HCT116 (cell line): ENCODE measurements around the gene BDH1. TPM values are rescaled to one million over a fixed set of nuclear protein-coding genes. Genes with fewer than 3 reads are reported as not detected.

ENCODE experiments used
- ATAC-seq: fragments of 200-7000 bp; cut with Tn5 transposase; 2 replicates; pipeline ENCODE4 v1.9.1; 2020; ENCODE audit warnings: mild to moderate bottlenecking, moderate library complexity
- BruUV-seq: library from RNA; stranded (reverse); fragments of 400-500 nt; replicated peaks from 2 replicates; lab custom pipeline; 2021; lab: Mats Ljungman, UMichigan
- CTCF ChIA-PET: fragments of 300-600 bp; sonication (Branson Sonifier 250); formaldehyde crosslinking; loops from one replicate; lab custom pipeline; 2021; ENCODE audit warnings: antibody characterized with exemption; lab: Charles Lee
- POLR2A ChIA-PET: fragments of 300-600, 350-600 bp; sonication (Branson Sonifier 250); formaldehyde crosslinking; loops from one replicate; lab custom pipeline; 2021; ENCODE audit warnings: antibody characterized with exemption; lab: Charles Lee
- RAD21 ChIA-PET, 2 experiments: fragments of 300-600 bp; sonication (Branson Sonifier 250); formaldehyde crosslinking; loops; one replicate each; lab custom pipeline; 2023; ENCODE audit warnings: low total read pairs in 2 of 2; ENCODE audit not compliant: uncharacterized antibody in 2 of 2, unreplicated experiment in 2 of 2, low non-redundant PET in 1 of 2; lab: Charles Lee
- DNase-seq: peaks from one replicate; pipeline ENCODE4 v3.0.0-alpha.2; 2010; ENCODE audit warnings: low read depth, low spot score
- H2AFZ ChIP-seq: fragments of 200-600 bp; shearing (Covaris generic), sonication (generic); 2 replicates; pipeline ENCODE4 v1.6.1; 2017; ENCODE audit warnings: low read depth, mixed run types, mixed read lengths, antibody characterized with exemption, low read length; ENCODE audit not compliant: poor library complexity, severe bottlenecking
- H3K27ac ChIP-seq: 2 replicates; pipeline ENCODE4 v1.5.1; 2012; ENCODE audit warnings: low read depth, low read length
- H3K27me3 ChIP-seq: fragments of 200-600 bp; sonication (generic); 2 replicates; pipeline ENCODE4 v1.6.1; 2016; ENCODE audit warnings: mixed run types, low read length, mixed read lengths; ENCODE audit not compliant: insufficient read depth
- H3K36me3 ChIP-seq, 2 experiments: fragments of 200-500 bp in 1 of 2; fragments of 200-600 bp in 1 of 2; sonication (Bioruptor generic) in 1 of 2; sonication (generic) in 1 of 2; 2 replicates each; pipeline versions ENCODE4 v1.5.1 to v1.6.1; 2014 to 2016; ENCODE audit warnings: low read length in 2 of 2, inconsistent platforms in 1 of 2, mixed read lengths in 1 of 2, mixed run types in 1 of 2; ENCODE audit not compliant: insufficient read depth in 2 of 2, control insufficient read depth in 1 of 2
- H3K4me1 ChIP-seq, 2 experiments: fragments of 200-600 bp in 1 of 2; sonication (generic) in 1 of 2; 2 replicates each; pipeline versions ENCODE4 v1.5.1 to v1.6.1; 2012 to 2017; ENCODE audit warnings: low read length in 2 of 2, inconsistent platforms in 1 of 2, mild to moderate bottlenecking in 1 of 2, mixed read lengths in 1 of 2, mixed run types in 1 of 2, moderate library complexity in 1 of 2; ENCODE audit not compliant: insufficient read depth in 2 of 2, control insufficient read depth in 1 of 2
- H3K4me2 ChIP-seq: fragments of 200-600 bp; sonication (generic); 2 replicates; pipeline ENCODE4 v1.6.1; 2017; ENCODE audit warnings: mixed run types, low read length, mixed read lengths
- H3K4me3 ChIP-seq, 2 experiments: fragments of 200-600 bp in 1 of 2; sonication (generic) in 1 of 2; replicated peaks in 1 of 2; 2 replicates each; pipeline ENCODE4 v1.5.1; 2011 to 2016; ENCODE audit warnings: low read length in 2 of 2, control low read depth in 1 of 2, low read depth in 1 of 2, mild to moderate bottlenecking in 1 of 2, mixed read lengths in 1 of 2, mixed run types in 1 of 2
- H3K79me2 ChIP-seq: fragments of 200-600 bp; sonication (generic); 2 replicates; pipeline ENCODE4 v1.6.1; 2017; ENCODE audit warnings: mild to moderate bottlenecking, mixed run types, low read length, moderate library complexity, mixed read lengths; ENCODE audit not compliant: insufficient read depth
- H3K9ac ChIP-seq: fragments of 200-600 bp; sonication (generic); 2 replicates; pipeline ENCODE4 v1.6.1; 2016; ENCODE audit warnings: low read length, mixed read lengths
- H3K9me2 ChIP-seq: fragments of 200-600 bp; sonication (generic), shearing (Covaris generic); 2 replicates; pipeline ENCODE4 v1.6.1; 2017; ENCODE audit warnings: mixed run types, mild to moderate bottlenecking, moderate library complexity; ENCODE audit not compliant: insufficient read depth
- H3K9me3 ChIP-seq, 2 experiments: fragments of 200-500 bp in 1 of 2; fragments of 200-600 bp in 1 of 2; sonication (Bioruptor generic) in 1 of 2; sonication (generic) in 1 of 2; 2 replicates each; pipeline ENCODE4 v1.6.1; 2014 to 2017; ENCODE audit warnings: low read length in 2 of 2, mixed read lengths in 2 of 2, inconsistent platforms in 1 of 2, low read depth in 1 of 2, mild to moderate bottlenecking in 1 of 2, mixed run types in 1 of 2, moderate library complexity in 1 of 2; ENCODE audit not compliant: control insufficient read depth in 1 of 2, insufficient read depth in 1 of 2
- H4K20me1 ChIP-seq: fragments of 200-600 bp; sonication (generic), shearing (Covaris generic); 2 replicates; pipeline ENCODE4 v1.6.1; 2017; ENCODE audit warnings: mixed run types, mild to moderate bottlenecking, moderate library complexity; ENCODE audit not compliant: insufficient read depth
- CBX3 ChIP-seq: IDR thresholded peaks from 2 replicates; pipeline ENCODE4 v1.6.1; 2012; ENCODE audit warnings: low read depth
- EGR1 ChIP-seq: IDR thresholded peaks from 2 replicates; pipeline ENCODE4 v1.6.1; 2012; ENCODE audit warnings: low read depth
- EZH2 ChIP-seq: fragments of 200-600 bp; sonication (generic); IDR thresholded peaks from 2 replicates; pipeline ENCODE4 v1.6.1; 2017; ENCODE audit warnings: antibody characterized with exemption, mixed run types
- JUND ChIP-seq: IDR thresholded peaks from 2 replicates; pipeline ENCODE4 v1.6.1; 2012
- MAX ChIP-seq: IDR thresholded peaks from 2 replicates; pipeline ENCODE4 v1.6.1; 2012
- POLR2AphosphoS5 ChIP-seq: IDR thresholded peaks from 2 replicates; pipeline ENCODE4 v1.6.1; 2011; ENCODE audit warnings: mild to moderate bottlenecking, low read depth, low read length, moderate library complexity
- RAD21 ChIP-seq: IDR thresholded peaks from 2 replicates; pipeline ENCODE4 v1.6.1; 2012; ENCODE audit warnings: low read depth, mild to moderate bottlenecking
- SIN3A ChIP-seq: IDR thresholded peaks from 2 replicates; pipeline ENCODE4 v1.6.1; 2012; ENCODE audit warnings: low read depth
- SP1 ChIP-seq: IDR thresholded peaks from 2 replicates; pipeline ENCODE4 v1.6.1; 2012; ENCODE audit warnings: low read depth
- SRF ChIP-seq: IDR thresholded peaks from 2 replicates; pipeline ENCODE4 v1.6.1; 2012; ENCODE audit warnings: low read depth
- TCF7L2 ChIP-seq: IDR thresholded peaks from 2 replicates; pipeline ENCODE4 v1.7.0; 2011; ENCODE audit warnings: borderline replicate concordance, inconsistent platforms; ENCODE audit not compliant: insufficient read depth, insufficient read length; ENCODE audit errors: extremely low read depth
- YY1 ChIP-seq: IDR thresholded peaks from 2 replicates; pipeline ENCODE4 v1.6.1; 2011; ENCODE audit warnings: low read length, low read depth, moderate library complexity, mild to moderate bottlenecking; ENCODE audit not compliant: insufficient replicate concordance; ENCODE audit errors: extremely low read depth
- intact Hi-C: fragments of 100-400 bp; cut with micrococcal nuclease; formaldehyde crosslinking; loops from 2 replicates; pipeline ENCODE4 v1.10.0; 2022
- total RNA-seq: library from RNA; stranded (reverse); gene quantifications from one replicate; pipeline ENCODE4 v1.2.1, GENCODE V29; 2021; ENCODE audit not compliant: unreplicated experiment
- TF ChIP-seq, protein P1 (sequence below), 3 experiments: fragments of 200-600 bp in 1 of 3; sonication (generic) in 1 of 3; IDR thresholded peaks in 2 of 3; conservative IDR thresholded peaks in 1 of 3; 2 replicates each; pipeline ENCODE4 v1.5.1; 2012 to 2017; ENCODE audit warnings: low read depth in 2 of 3, low read length in 2 of 3, antibody characterized with exemption in 1 of 3, borderline replicate concordance in 1 of 3, control low read depth in 1 of 3, mild to moderate bottlenecking in 1 of 3, mixed read lengths in 1 of 3, mixed run types in 1 of 3, moderate library complexity in 1 of 3; ENCODE audit not compliant: insufficient read depth in 1 of 3
- TF ChIP-seq, protein P2 (sequence below): IDR thresholded peaks from 2 replicates; pipeline ENCODE4 v1.6.1; 2011; ENCODE audit warnings: mild to moderate bottlenecking, low read length, moderate library complexity; ENCODE audit not compliant: insufficient replicate concordance; ENCODE audit errors: extremely low read depth

BDH1 gene
- total RNA-seq, 1 experiment from 2014 or later: 26.6 TPM

DNA sequence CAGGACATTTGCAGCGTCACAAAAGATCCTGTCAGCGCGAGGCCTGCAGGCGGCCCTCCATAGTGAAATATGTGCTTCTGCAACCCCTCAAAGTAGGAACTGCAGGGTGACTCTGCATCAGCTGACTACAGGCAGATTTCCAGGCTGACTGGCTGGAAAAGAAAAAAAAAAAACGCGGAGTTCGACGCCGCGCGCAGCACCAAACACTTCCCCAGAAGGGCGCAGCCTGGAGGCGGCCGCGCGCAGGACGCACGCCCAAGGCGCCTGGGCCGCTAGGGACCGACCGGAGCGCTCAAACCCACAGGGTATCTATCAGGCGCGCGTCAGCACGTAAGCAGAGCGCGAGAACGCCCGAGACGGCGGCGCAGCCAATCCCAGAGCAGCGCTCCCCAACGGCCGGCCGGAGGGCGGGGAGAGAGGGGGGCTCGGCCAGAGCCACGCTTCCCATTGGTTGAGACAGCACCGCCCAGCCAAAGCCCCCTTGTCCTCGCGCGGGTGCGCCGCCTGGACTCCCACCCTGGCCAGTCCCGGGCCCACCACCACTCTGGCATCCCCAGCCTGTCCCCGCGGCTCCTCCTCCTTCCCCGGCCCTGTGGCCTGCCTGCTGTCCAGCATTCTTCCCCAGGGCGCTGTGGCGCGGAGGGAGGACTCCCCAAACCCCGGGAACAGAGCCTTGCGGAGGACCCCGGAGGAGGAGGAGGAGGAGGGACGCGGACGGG is 1.0 kb downstream of the BDH1 start:
- peak overlapping the region; percentile 81 to 87 for H3K4me3 ChIP-seq
- H3K79me2 ChIP-seq: peaks cover 20% of the 10 kb centered on the region
- no peaks in the 10 kb centered on the region for H3K27me3 ChIP-seq
- H4K20me1 ChIP-seq: no peaks in the 10 kb centered on the region
- peak overlapping the region; percentile 80 for H3K27ac ChIP-seq
- TF ChIP-seq EGR1: no peak
- TF ChIP-seq, protein P1, sequence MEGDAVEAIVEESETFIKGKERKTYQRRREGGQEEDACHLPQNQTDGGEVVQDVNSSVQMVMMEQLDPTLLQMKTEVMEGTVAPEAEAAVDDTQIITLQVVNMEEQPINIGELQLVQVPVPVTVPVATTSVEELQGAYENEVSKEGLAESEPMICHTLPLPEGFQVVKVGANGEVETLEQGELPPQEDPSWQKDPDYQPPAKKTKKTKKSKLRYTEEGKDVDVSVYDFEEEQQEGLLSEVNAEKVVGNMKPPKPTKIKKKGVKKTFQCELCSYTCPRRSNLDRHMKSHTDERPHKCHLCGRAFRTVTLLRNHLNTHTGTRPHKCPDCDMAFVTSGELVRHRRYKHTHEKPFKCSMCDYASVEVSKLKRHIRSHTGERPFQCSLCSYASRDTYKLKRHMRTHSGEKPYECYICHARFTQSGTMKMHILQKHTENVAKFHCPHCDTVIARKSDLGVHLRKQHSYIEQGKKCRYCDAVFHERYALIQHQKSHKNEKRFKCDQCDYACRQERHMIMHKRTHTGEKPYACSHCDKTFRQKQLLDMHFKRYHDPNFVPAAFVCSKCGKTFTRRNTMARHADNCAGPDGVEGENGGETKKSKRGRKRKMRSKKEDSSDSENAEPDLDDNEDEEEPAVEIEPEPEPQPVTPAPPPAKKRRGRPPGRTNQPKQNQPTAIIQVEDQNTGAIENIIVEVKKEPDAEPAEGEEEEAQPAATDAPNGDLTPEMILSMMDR (IDR thresholded peaks at IDR 0.05 in 2 of 3, conservative IDR thresholded peaks at IDR 0.05 in 1 of 3; ENCODE audit: borderline replicate concordance in 1 of 3, insufficient read depth in 1 of 3, low read depth in 2 of 3, low read length in 2 of 3): peak; percentile 46 to 64 (median 51); a peak in 5 of 6 replicates
- peak; percentile 47 for TF ChIP-seq TCF7L2
- peak; percentile 58 for TF ChIP-seq RAD21
- peak; percentile 90 for TF ChIP-seq SIN3A
- TF ChIP-seq POLR2AphosphoS5: peak; percentile 55
- TF ChIP-seq EZH2: no peak
- TF ChIP-seq, protein P2, sequence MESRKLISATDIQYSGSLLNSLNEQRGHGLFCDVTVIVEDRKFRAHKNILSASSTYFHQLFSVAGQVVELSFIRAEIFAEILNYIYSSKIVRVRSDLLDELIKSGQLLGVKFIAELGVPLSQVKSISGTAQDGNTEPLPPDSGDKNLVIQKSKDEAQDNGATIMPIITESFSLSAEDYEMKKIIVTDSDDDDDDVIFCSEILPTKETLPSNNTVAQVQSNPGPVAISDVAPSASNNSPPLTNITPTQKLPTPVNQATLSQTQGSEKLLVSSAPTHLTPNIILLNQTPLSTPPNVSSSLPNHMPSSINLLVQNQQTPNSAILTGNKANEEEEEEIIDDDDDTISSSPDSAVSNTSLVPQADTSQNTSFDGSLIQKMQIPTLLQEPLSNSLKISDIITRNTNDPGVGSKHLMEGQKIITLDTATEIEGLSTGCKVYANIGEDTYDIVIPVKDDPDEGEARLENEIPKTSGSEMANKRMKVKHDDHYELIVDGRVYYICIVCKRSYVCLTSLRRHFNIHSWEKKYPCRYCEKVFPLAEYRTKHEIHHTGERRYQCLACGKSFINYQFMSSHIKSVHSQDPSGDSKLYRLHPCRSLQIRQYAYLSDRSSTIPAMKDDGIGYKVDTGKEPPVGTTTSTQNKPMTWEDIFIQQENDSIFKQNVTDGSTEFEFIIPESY: peak; percentile 91
- peak; percentile 80 for TF ChIP-seq MAX
- TF ChIP-seq JUND: no peak
- TF ChIP-seq YY1: peak; percentile 13
- no peak for TF ChIP-seq CBX3
- TF ChIP-seq SRF: 0 out of 2 replicates have a peak, but pooled peaks have one; percentile 38
- peak; percentile 87 for TF ChIP-seq SP1
- TF ChIP-seq, all 23 proteins: peak for 10
- BruUV-seq: no TSS peak
- Histone ChIP-seq H3K9me2 (no peaks in the 10 kb centered on the region; the same call in 1 of the 2 replicates), H3K36me3 (no peaks in the 10 kb centered on the region), H3K9ac (peak overlapping the region; percentile 83), H3K4me1 (peaks cover 9 to 24% of the 10 kb centered on the region in 2 experiments; a peak in 3 of 4 replicates), H3K9me3 (no peaks in the 10 kb centered on the region), H2AFZ (peak overlapping the region; percentile 43), H3K4me2 (peak overlapping the region; percentile 96)
- ATAC-seq (peak; percentile 94), DNase-seq (peak; percentile 92)
- POLR2A ChIA-PET: no interaction called here
- RAD21 ChIA-PET: no interaction called here
- intact Hi-C loops: no loop called here
- CTCF ChIA-PET: no interaction called here
